HepG2 (cell line): ENCODE results near the gene NAPB. TPM values are rescaled to one million over a fixed set of nuclear protein-coding genes. Genes with fewer than 3 reads are reported as not detected.

Experiments used
- CEBPZ ChIP-seq: IDR thresholded peaks from 2 replicates; pipeline ENCODE4 v1.6.1; 2012; ENCODE audit warnings: low read length, improper control_type of control experiment
- CREB3 ChIP-seq: sonication (generic); formaldehyde crosslinking; IDR thresholded peaks from 2 replicates; pipeline ENCODE4 v1.5.0; 2020; ENCODE audit warnings: missing genetic modification reagents
- FOXK2 ChIP-seq: fragments of 450-650 bp; IDR thresholded peaks from 2 replicates; pipeline ENCODE4 v1.6.1; 2016
- HHEX ChIP-seq: IDR thresholded peaks from 2 replicates; pipeline ENCODE4 v1.6.1; 2016; ENCODE audit warnings: control low read depth
- MIER2 ChIP-seq: IDR thresholded peaks from 2 replicates; pipeline ENCODE4 v1.6.1; 2016; ENCODE audit warnings: missing biosample characterization, missing genetic modification reagents
- NFE2L1 ChIP-seq: sonication (generic); formaldehyde crosslinking; IDR thresholded peaks from 2 replicates; pipeline ENCODE4 v1.4.0; 2020; ENCODE audit warnings: missing genetic modification reagents, mild to moderate bottlenecking, borderline replicate concordance
- PCBP2 ChIP-seq: fragments of 200-400 bp; formaldehyde crosslinking; optimal IDR thresholded peaks from 2 replicates; pipeline ENCODE3; 2018; ENCODE audit warnings: low read length, low read depth; ENCODE audit not compliant: poor library complexity, severe bottlenecking
- TIGD3 ChIP-seq: sonication (generic); formaldehyde crosslinking; IDR thresholded peaks from 2 replicates; pipeline ENCODE4 v1.5.1; 2020; ENCODE audit warnings: mild to moderate bottlenecking, missing genetic modification reagents, borderline replicate concordance
- TOE1 ChIP-seq: sonication (generic); formaldehyde crosslinking; IDR thresholded peaks from 2 replicates; pipeline ENCODE4 v1.4.0; 2020; ENCODE audit warnings: mild to moderate bottlenecking, missing genetic modification reagents
- ZBTB37 ChIP-seq: sonication (generic); formaldehyde crosslinking; IDR thresholded peaks from 2 replicates; pipeline ENCODE4 v1.4.0; 2020; ENCODE audit warnings: mild to moderate bottlenecking, missing genetic modification reagents
- ZBTB49 ChIP-seq: sonication (generic); formaldehyde crosslinking; IDR thresholded peaks from 2 replicates; pipeline ENCODE4 v1.4.0; 2020; ENCODE audit warnings: missing genetic modification reagents, borderline replicate concordance
- ZNF280D ChIP-seq: sonication (generic); formaldehyde crosslinking; IDR thresholded peaks from 2 replicates; pipeline ENCODE4 v1.5.1; 2020; ENCODE audit warnings: mild to moderate bottlenecking, missing genetic modification reagents
- ZNF768 ChIP-seq: sonication (generic); formaldehyde crosslinking; IDR thresholded peaks from 2 replicates; pipeline ENCODE4 v1.4.0; 2020; ENCODE audit warnings: missing genetic modification reagents
- ZNF781 ChIP-seq: sonication (generic); formaldehyde crosslinking; IDR thresholded peaks from 2 replicates; pipeline ENCODE4 v1.5.1; 2020; ENCODE audit warnings: borderline replicate concordance, mild to moderate bottlenecking, missing genetic modification reagents; ENCODE audit errors: not compliant biosample characterization
- polyA plus RNA-seq, 8 experiments: library from polyadenylated mRNA; depleted of rRNA in 3 of 8; stranded (reverse) in 7 of 8; unstranded in 1 of 8; fragments of >200 nt; fragmentation: Illumina TruSeq in 4 of 8; extraction: Trizol in 4 of 8; gene quantifications; 2 replicates each; pipeline versions ENCODE4 v1.2.1 to v1.2.3, GENCODE V29; 2011 to 2016; ENCODE audit warnings: low read depth in 4 of 8, missing spikeins in 1 of 8, mixed read lengths in 1 of 8; ENCODE audit not compliant: insufficient read depth in 1 of 8
- total RNA-seq, 5 experiments: library from RNA; depleted of rRNA; stranded (reverse); fragments of >200 nt; fragmentation: Illumina TruSeq; extraction: Trizol; gene quantifications; 2 replicates each; pipeline ENCODE4 v1.2.3, GENCODE V29; 2016; ENCODE audit warnings: low read depth in 1 of 5

NAPB gene
- total and polyA plus RNA-seq, 2 of the 13 experiments (the other 11 are each of a cell fraction or from before 2014, with no cell fraction given): 15.2 to 16.1 TPM

DNA sequence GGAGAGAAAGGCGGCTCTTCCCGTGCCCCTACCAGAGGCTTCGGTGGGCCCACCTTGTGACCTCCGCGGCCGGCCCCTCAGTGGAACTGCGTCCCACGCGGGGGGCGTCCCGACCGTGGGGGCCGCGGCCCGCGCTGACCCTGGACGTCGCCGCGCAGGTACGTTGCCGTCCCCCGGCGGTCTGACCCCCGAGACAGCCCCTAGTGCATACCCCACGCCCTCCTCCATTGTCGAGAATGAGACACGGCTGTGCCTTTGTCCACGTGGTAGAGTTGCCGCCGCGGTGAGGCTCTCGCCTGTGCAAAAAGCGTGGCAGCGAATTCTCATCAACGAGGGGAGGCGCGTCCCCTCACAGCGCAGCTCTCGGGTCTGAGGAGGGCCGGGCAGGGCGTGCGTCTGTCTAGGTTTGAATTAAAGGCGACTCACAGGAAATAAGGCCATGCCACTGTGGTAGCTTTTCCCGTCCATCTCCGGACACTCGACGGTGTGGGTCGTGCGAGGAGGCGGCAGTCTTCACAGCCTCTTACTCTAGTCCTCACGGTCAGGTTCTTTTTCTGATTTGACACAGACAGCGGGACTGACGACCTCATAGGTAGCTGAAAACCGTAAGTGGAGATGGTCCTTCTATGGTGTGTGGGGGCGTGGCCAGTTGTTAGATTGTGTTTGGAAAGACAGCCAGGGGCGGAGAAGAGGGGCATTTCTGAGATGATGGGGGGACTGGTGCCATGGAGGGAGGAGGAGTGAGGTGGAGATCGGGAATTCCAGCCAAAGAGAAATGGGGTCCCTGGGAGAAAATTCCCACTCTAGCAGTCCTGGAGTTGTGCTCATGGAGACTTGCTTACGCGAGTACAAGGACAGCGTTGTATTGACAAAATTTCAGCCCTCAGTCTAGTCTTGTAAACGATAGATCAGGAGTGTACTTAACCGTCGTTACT lies 70.1 kb downstream of the NAPB start (continued):
- TF ChIP-seq ZBTB49 (CRISPR knock-in tag) (0 out of 2 replicates have a peak, but pooled peaks have one; percentile 17), ZNF781 (CRISPR knock-in tag) (peak; percentile 85), PCBP2 (no peak), FOXK2 (0 out of 2 replicates have a peak, but pooled peaks have one; percentile 6), ZNF768 (CRISPR knock-in tag) (peak; percentile 62; the same call in 1 of the 2 replicates), ZNF280D (no peak), CEBPZ (no peak), TOE1 (no peak), HHEX (CRISPR knock-in tag) (no peak), ZBTB37 (CRISPR knock-in tag) (no peak), TIGD3 (CRISPR knock-in tag) (peak; percentile 62; the same call in 1 of the 2 replicates), MIER2 (CRISPR knock-in tag) (0 out of 2 replicates have a peak, but pooled peaks have one; percentile 2), NFE2L1 (CRISPR knock-in tag) (0 out of 2 replicates have a peak, but pooled peaks have one; percentile 94), CREB3 (no peak)
